SIG-M5 treated with dmso at 0.1 percent for 504 hours (cell line): ENCODE measurements around the gene PCSK4.
"Not testable (repeated sequence)": the region's sequence is repeated elsewhere in the genome, so short reads cannot be mapped to it uniquely, and the experiment has no call there.

Experiments used
- DNase-seq: peaks from one replicate; lab custom pipeline; 2025; ENCODE audit not compliant: unreplicated experiment; lab: John Stamatoyannopoulos, UW

Gene PCSK4

GRCh38 chr19:1522061-1522460 is 31.9 kb upstream of the PCSK4 start:
- no peak for DNase-seq

DNA sequence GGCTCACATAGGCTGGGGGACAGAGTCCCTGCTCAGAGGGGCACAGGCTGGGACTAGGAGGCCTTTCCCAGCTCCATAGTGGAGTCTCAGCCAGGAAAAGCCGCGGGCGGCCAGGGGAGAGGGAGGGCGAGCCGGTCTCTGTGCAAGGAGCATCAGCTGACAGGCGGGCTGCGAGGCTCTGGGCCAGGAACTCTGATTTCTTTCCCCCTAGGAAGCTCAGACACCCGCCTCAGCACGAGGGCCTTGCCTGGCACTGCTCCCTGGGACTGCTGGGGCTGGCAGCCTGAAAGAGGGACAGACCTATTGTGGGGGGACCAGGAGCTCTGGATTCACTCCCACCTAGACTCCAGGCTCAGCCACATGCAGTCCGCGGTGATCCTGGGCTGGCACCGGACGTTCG is 31.5 kb upstream of the PCSK4 start:
- DNase-seq, result no peak

GRCh38 chr19:1520203-1520780 is 30.1 kb upstream of the PCSK4 start:
- no peak for DNase-seq

DNA sequence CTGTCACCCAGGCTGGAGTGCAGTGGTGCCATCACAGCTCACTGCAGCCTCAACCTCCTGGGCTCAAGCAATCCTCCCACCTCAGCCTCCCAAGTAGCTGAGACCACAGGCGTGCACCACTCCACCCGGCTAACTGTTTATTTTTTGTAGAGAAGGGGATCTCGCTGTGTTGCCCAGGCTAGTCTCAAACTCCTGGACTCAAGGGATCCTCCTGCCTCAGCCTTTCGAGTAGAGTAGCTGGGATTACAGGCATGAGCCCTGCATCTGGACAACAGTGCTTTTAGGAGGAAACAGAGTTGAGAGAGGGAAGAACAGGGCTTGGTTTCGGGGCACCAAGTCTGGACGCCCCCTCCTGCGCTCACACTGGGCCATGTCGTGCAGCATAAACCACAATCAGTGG is 29.7 kb upstream of the PCSK4 start:
- not testable (repeated sequence) for DNase-seq

DNA sequence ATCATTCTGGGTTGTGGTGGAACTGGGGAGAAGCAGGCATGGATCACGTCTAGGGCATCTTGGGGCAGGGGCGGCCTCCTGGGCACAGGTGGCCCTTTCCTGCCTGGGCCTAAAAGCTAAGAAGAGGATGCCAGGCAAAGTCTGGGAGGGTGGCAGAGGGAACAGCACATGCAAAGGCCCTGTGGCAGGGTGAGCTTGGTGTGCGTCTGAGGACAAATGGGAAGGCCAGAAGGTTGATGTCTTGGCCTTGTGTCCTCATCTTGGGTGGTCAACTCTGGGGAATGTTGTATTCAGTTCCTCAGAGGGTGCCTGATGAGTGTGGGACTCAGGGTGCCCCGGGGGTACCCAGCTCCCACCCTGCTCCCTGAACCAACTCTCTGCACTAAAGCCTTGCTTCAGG is 28.3 kb upstream of the PCSK4 start:
- DNase-seq, result no peak

- no peak for DNase-seq
These were observed 26.2 kb upstream of the PCSK4 start for GRCh38 chr19:1516395-1516753.

GRCh38 chr19:1514986-1515721 is 25.0 kb upstream of the PCSK4 start:
- no peak for DNase-seq

GRCh38 chr19:1514295-1514661 is 24.1 kb upstream of the PCSK4 start:
- no peak for DNase-seq

DNA sequence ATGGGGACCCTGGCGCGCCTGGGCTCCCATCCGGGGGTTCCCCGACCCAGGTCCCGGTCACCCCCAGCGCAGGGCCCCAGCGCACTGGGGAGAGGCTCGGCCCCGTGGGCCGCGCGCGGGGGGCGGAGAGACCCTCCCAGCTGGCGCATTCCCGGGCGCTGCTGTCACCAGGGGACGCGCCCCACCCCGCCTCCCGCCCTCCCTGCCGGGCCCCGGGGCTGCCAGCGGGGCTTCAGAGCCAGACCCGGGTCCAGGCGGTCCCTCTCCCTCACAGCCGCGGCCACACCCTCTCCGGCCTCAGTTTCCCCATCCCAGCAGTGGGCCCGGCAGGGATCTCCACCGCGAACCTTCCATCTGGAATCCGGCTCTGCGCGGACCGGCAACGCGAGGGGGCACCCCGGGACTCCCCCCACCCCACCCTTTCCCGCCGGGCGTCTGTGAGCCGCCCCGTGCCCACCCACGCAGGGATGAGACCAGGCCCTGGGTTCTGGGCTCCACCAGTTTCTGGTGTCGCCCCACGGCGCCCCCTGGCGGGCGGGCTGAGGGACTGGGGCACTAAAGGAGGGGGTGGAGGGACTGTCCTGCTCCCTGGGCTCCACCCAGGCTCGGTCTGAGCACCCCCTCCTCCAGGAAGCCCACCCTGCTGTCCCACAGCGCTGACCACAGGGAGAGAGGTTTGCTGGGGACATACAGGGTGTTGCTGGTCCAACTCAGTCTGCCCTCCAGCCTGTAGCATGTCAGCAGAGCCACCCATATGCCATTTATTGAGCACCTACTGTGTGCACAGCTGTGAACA is 23.5 kb upstream of the PCSK4 start:
- DNase-seq, result peak; percentile 25

DNA sequence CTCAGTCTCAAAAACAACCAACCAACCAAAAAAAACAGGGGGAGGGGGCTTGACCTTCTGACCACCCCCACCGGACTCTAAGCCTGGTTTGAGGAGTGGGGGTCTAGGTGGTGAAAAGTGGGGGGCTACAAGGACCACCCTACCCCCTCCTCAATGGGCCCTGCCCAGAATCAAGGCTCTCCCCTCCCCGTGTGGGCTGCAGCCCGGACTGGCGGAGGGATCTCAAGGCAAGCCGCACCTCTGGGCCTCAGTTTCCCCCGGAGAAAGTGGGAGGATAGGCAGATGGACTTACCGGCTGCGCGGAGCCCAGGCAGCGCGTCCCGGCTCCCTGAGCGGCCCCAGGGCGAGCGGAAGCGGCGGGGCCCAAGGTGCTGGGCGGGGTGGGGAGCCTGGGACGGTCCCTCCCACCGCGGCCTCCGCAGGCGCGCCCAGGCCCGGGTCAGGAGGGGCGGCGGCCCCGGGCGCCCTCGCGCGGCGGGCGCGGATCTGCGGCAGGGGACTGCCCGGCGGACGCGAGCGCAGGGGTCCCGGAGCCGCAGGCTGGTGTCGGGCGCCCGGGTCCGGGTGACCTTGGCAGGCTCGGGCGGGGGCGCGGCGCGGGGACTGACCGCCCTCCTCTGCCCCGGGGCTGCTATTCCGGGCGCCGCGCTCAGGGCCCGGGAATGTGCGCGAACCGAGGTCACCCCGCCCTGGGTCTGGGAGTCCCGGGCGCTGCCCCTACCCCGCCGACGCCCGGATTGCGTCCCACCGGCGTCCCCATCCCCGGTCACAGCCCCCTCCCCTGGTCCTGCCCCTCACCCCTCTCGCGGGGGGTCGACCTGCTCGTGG is 22.7 kb upstream of the PCSK4 start, which contains the start of gene ADAMTSL5:
Gene ADAMTSL5, minus strand, starts transcription at position 349 of the 828 bp plus-strand sequence. CDS start 2,076 bp downstream, outside the sequence.
- peak; percentile 54 for DNase-seq

- DNase-seq, result no peak
These were observed 21.5 kb upstream of the PCSK4 start for GRCh38 chr19:1511318-1512317.

GRCh38 chr19:1510807-1511206 is 20.7 kb upstream of the PCSK4 start:
- DNase-seq, result no peak

DNA sequence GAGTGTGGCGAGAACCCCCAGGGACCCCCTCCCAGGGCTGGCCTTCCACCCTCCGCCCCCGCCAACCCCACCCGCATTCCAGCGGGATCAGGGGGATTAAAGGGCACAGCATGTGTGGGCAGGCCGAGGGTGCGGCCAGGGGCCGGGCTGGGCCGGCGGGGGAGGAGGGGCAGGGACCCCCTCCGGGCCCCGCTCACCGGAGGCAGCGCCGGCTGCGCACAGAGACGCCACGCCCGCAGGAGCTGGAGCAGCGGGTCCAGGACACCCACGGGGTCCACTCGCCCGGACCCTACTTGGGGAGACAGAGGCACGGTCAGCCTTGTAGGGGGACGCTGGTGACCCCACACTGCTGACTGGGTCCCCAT is 20.3 kb upstream of the PCSK4 start:
- no peak for DNase-seq

GRCh38 chr19:1509602-1510441 is 19.7 kb upstream of the PCSK4 start:
- no peak for DNase-seq

DNA sequence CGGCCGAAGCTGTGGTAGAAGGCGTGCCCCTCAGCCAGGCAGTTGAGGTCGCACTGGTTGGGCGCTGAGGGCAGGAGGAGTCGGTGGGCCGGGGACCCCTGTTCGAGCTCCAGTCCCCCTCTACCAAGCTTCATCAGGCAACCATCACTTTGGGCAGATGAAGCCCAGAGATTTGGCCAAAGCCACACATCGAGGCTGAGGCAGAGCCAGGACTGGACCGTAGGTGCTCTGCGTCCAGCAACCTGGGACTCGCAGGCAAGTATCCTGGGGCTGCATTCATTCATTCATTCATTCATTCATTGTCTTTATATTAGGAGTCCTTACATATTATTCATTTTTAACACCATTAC is 18.3 kb upstream of the PCSK4 start:
- DNase-seq, result no peak

DNA sequence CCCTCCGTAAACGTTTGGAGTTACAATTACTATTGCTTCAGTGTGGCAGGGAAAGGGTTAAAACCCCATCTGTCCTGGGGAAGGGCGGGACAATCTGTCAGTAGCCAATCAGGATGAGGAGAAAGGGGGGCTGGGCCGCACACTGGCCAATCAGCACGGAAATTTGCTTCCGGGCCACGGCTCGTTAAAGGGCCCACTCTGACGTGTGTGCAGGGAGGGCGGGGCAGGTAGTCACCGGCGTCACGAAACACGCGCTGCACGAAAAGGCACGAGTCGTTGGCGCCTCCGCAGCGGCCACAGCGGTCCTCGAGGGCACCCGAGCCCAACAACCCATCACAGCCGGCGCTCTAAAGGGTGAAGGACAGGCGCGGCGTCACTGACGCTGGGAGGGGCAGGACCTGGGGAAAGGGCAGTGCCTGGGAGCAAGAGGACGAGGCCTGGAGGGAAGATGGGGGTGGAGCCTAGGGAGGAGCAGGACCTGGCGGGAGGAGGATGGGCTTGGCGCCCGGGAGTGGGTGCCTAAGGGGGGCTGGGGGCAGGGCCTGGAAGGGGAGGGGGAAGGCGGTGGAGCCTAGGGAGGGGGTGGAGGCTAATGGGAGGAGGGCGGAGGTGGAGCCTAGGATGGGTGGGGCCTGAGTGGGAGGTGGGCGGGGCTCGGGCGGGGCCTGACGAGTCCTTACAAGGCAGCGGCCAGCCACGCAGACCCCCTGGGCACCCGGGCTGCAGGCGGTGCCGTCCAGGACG is 17.8 kb upstream of the PCSK4 start:
- peak; percentile 85 for DNase-seq

DNA sequence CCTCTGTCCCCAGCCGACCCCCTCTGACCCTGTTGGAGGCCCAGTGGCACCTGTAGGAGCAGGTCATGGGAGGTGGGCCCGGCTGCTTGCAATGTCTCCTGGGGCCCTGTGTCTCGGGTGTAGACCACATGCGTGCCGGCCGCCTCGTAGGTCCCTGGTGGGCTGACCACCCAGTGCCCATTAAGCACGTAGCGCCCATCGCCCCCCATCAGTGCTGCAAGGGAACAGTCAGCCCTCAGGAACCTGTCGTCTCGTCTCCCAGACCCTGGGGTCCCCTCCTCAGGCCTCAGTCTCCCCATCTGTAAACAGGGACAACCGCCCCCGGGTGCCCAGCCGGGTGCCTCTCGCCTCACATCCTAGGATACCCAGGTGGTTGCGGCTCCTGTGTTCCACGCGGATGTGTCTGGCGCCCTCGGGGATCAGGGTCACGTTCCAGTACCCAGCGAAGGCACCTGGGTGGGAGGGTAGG is 17.1 kb upstream of the PCSK4 start:
- DNase-seq, result no peak
